G401 (cell line): ENCODE results near the gene TM9SF1. TPM values are rescaled to one million over a fixed set of nuclear protein-coding genes. Genes with fewer than 3 reads are reported as not detected.

ENCODE experiments used
- DNase-seq: peaks from one replicate; pipeline ENCODE4 v3.0.0-alpha.2; 2015; ENCODE audit warnings: low spot score
- in situ Hi-C: cut with HindIII; loops from 2 replicates; pipeline ENCODE4 v1.10.0; 2016; ENCODE audit warnings: low sequenced_read_pairs, mixed read lengths
- total RNA-seq: library from RNA; depleted of rRNA; stranded (reverse); fragments of >200 nt; shearing (Covaris generic); gene quantifications from 2 replicates; pipeline ENCODE4 v1.2.3, GENCODE V29; 2014

TM9SF1 gene
- total RNA-seq, 1 experiment from 2014 or later, result 50.0 TPM

GRCh38 chr14:24182110-24182882 is 12.9 kb downstream of the TM9SF1 start:
- in situ Hi-C loops, result no loop called here
- no peak for DNase-seq

GRCh38 chr14:24181371-24182077 is 13.7 kb downstream of the TM9SF1 start:
- in situ Hi-C loops, result no loop called here

GRCh38 chr14:24179961-24180796 is 15.1 kb downstream of the TM9SF1 start:
- DNase-seq, result peak; percentile 61
- in situ Hi-C loops, result no loop called here

More at GRCh38 chr14:24181371-24182077, 13.7 kb downstream of the TM9SF1 start:
- no peak for DNase-seq

- in situ Hi-C loops, result no loop called here
- DNase-seq, result no peak
Observed at GRCh38 chr14:24179294-24179960, 15.8 kb downstream of the TM9SF1 start.

- DNase-seq, result no peak
- in situ Hi-C loops, result no loop called here
Observed at GRCh38 chr14:24178399-24179178, 16.7 kb downstream of the TM9SF1 start.

DNA sequence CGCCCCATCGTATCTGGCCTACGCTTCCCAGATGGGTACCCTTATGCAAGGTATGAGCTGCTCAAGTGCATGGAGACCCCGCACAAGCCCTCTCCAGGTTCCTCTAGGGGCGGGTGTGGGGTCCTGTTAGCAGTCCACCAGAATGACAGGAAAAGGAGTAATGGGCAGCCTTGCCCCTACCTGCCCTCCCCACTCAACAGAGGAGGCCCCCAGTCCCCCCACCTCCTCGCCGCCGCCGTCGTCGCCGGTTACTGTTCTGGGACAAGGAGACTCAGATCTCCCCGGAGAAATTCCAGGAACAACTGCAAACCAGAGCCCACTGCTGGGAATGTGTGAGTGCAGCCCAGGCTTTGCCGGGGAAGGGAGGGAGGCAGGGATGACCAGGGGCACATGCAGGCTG is 17.4 kb downstream of the TM9SF1 start:
- in situ Hi-C loops, result no loop called here
- no peak for DNase-seq

- in situ Hi-C loops, result no loop called here
- no peak for DNase-seq
Observed at GRCh38 chr14:24177041-24177825, 18.0 kb downstream of the TM9SF1 start.

- in situ Hi-C loops, result no loop called here
- DNase-seq, result no peak
Observed at GRCh38 chr14:24176599-24176998, 18.6 kb downstream of the TM9SF1 start.

DNA sequence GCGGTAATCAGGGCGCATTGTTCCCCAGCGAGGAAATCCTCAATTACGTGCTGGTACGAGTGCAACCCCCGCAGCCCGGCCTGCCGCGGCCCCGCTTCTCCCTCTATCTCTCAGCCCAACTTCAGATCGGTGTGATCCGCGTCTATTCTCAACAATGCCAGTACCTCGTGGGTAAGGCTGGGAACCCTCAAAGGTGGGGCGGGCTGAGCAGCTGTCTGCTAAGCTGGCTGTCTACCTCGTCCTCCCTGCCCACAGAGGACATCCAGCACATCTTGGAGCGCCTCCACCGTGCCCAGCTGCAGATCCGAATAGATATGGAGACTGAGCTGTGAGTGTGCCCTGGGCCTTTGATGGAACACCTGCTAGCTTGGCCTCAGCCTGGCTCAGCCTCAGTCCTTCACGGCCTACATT is 22.4 kb downstream of the TM9SF1 start:
- peak; percentile 43 for DNase-seq
- in situ Hi-C loops, result no loop called here

GRCh38 chr14:24172261-24172860 is 22.9 kb downstream of the TM9SF1 start:
- DNase-seq, result peak; percentile 39

DNA sequence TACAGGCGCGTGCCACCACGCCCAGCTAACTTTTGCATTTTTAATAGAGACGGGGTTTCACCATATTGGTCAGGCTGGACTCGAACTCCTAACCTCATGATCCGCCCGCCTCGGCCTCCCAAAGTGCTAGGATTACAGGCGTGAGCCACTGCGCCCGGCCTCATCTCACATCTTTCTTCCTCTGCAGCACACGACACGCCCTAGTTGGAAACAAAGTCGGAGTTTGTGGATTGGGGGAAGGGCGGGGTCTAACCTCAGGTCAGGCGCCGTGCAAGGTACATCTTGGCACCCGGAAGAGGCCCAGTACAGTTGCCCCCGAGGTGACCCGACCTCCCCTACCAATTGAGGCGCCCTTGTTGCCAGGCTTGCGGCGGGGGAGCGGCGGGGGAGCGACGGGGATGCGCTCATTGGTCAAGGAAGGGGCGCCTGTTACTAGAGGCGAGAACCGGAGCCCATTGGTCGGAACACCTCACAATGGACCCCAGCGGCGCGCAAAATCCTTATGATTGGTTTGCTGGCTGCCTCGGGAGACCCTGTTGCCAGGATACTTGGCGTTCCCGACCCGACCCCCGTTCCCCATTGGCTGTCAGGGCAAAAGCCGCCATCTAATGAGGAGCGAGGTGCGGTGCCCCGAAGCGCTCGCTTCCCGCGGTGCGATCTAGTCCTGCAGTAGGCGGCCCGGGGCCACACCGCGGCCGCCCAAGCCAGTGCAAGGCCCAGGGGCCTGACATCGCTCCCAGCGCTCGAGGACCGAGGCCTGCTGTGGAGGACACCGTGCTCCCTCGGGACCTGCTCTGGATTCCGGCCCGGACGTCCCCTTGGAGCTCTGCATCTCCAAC is 23.6 kb downstream of the TM9SF1 start, which contains the start of gene REC8:
TSS of gene REC8 (plus strand) at position 659 of the 839 bp plus-strand sequence. CDS start 473 bp downstream, outside the sequence.
- peak; percentile 97 for DNase-seq
- in situ Hi-C loops, result no loop called here

More at GRCh38 chr14:24172261-24172860, 22.9 kb downstream of the TM9SF1 start:
- in situ Hi-C loops, result no loop called here

GRCh38 chr14:24167469-24168114 is 27.6 kb downstream of the TM9SF1 start:
- in situ Hi-C loops, result no loop called here
- DNase-seq, result no peak

DNA sequence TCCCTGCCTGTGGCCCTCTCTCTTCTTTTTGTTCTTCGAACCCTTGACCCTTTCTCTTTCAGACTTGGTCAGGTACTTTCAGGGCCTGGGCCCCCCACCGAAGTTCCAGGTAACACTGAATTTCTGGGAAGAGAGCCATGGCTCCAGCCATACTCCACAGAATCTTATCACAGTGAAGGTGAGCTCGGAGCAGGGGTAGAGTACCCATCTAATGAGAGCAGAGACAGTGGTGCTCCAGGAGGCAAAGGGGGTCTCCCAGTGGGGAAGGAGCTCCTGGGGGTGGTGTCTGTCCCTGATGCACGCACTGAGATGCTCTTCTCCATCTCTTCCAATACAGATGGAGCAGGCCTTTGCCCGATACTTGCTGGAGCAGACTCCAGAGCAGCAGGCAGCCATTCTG is 29.5 kb downstream of the TM9SF1 start:
- no peak for DNase-seq
- in situ Hi-C loops, result no loop called here

- in situ Hi-C loops, result no loop called here
Observed at GRCh38 chr14:24164518-24164991, 30.7 kb downstream of the TM9SF1 start.

GRCh38 chr14:24162093-24162492 is 33.1 kb downstream of the TM9SF1 start:
- DNase-seq, result no peak
- in situ Hi-C loops, result no loop called here

More at GRCh38 chr14:24164518-24164991, 30.7 kb downstream of the TM9SF1 start:
- no peak for DNase-seq
